Measurements from ENCODE around the gene PEAR1. TPM values are rescaled to one million over a fixed set of nuclear protein-coding genes. Genes with fewer than 3 reads are reported as not detected.

Gene PEAR1
- total RNA-seq, 2 donors from 2014 or later, result 0.09 to 0.53 TPM

- DNase-seq (ENCODE audit: low spot score in 2 of 2) (no peak), ATAC-seq (no peak)
- Mint-ChIP-seq H3K36me3 (no peaks in the 10 kb centered on the region), H3K9me3 (no peaks in the 10 kb centered on the region), H3K27ac (no peak overlapping the region)
These were observed 5.8 kb upstream of the PEAR1 start for GRCh38 chr1:156887734-156888133.

DNA sequence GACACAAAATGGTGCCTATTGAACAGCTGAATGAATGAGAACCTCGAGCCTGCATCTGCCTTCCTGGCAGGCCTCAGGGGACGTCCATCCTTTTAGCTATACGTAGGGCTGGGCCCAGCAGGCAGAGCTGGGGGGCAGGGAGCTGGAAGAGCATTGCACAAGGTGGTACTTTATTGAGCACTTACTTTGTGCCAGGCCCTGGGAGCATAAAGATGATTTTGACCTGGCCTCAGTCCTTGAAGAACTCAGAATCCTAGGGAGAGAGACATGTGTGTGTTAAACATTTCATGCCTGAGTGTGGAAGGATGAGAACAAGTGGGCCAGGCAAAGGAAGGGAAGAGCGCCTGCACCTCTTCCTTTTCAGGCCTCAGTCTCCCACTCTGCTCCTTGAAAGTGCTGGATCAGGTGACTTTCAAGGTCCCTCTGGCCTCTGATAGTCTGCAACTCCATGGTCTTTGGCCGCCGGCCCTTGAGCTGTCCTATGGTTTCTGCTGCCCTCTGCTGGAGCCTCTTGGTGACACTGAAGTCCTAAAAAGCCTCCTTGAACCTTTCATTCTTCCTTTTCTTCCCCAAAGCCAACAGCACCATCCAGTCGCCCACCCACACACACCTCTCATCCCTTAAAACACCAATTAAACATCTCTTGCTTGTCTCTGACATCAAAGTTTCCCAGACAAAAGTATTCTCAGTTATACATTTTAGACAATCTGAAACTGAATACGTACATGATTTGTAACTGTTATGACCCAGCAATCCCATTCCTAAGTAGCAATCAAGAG is 3.5 kb upstream of the PEAR1 start:
- no peaks in the 10 kb centered on the region for H3K36me3 Mint-ChIP-seq
- no peaks in the 10 kb centered on the region for H3K9me3 Mint-ChIP-seq
- ATAC-seq (peak; percentile 26 to 32), DNase-seq (ENCODE audit: low spot score in 2 of 2) (peak in 1 of 2 donors; percentile 73)
- no peak overlapping the region for H3K27ac Mint-ChIP-seq

DNA sequence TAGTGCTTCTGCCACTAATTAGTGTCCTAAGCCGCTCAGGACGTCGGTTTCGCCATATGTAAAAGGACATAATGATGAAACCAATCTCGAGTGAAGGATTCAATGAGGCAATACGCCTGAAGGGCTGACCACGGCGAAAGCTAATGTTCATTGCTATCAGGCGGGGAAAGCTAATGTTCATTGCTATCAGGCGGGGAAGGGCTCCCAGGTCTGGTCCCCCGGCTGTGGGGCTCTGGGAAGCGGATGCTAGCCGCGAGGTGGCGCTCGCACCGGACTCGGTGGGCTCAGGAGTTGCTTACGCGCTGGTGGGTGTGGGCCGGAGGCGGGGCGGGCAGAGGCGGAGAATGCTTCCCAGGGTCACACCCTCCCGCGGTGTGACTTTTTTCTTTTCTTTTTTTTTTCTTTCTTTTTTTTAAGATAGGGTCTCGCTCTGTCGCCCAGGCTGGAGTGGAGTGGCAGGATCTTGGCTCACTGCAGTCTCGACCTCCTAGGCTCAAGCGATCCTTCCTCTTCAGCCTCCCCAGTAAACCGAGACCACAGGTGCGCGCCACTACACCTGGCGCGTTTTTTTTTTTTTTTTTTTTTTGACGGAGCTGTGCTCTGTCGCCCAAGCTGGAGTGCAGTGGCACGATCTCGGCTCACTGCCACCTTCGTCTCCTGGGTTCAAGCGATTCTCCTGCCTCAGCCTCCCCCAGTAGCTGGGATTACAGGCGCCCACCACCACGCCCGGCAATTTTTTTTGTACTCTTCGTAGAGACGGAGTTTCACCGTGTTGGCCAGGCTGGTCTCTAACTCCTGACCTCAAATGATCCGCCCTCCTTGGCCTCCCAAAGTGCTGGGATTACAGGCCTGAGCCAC is 1.1 kb upstream of the PEAR1 start:
- peak; percentile 79 to 94 for DNase-seq (ENCODE audit: low spot score in 2 of 2)
- Mint-ChIP-seq H3K9me3 (no peaks in the 10 kb centered on the region), H3K36me3 (no peaks in the 10 kb centered on the region), H3K27ac (no peak overlapping the region)
- ATAC-seq, result peak; percentile 96 to 99

- Mint-ChIP-seq H3K36me3 (no peaks in the 10 kb centered on the region), H3K27ac (no peak overlapping the region), H3K9me3 (no peaks in the 10 kb centered on the region)
- ATAC-seq, result no peak
- DNase-seq (ENCODE audit: low spot score in 2 of 2), result no peak
These were observed 483 bp downstream of the PEAR1 start for GRCh38 chr1:156894001-156894400.

- Mint-ChIP-seq H3K36me3 (no peaks in the 10 kb centered on the region), H3K27ac (no peak overlapping the region), H3K9me3 (no peaks in the 10 kb centered on the region)
- DNase-seq (ENCODE audit: low spot score in 2 of 2) (no peak), ATAC-seq (no peak)
These were observed 1.4 kb downstream of the PEAR1 start for GRCh38 chr1:156894711-156895454.

- ATAC-seq (no peak), DNase-seq (ENCODE audit: low spot score in 2 of 2) (no peak)
- no peak overlapping the region for H3K27ac Mint-ChIP-seq
- H3K9me3 Mint-ChIP-seq, result no peaks in the 10 kb centered on the region
- no peaks in the 10 kb centered on the region for H3K36me3 Mint-ChIP-seq
These were observed 1.9 kb downstream of the PEAR1 start for GRCh38 chr1:156895455-156895812.

DNA sequence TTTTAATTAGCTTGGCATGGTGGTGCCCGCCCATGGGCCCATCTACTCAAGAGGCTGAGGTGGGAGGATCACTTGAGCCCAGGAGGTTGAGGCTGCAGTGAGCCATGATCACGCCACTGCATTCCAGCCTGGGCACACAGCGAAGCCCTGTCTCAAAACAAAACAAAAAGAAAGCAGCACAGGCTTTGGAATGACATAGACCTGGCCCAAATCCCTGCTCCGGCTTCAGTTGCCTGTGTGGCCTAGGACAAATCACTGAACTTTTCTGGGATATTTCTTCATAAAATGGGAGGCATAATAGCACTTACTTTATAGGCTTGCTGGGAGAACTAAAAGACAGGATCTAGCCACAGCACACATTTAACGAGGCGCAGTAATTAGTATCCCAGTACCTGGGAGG is 2.4 kb downstream of the PEAR1 start:
- no peak for ATAC-seq
- Mint-ChIP-seq H3K36me3 (no peaks in the 10 kb centered on the region), H3K27ac (no peak overlapping the region), H3K9me3 (no peaks in the 10 kb centered on the region)
- no peak for DNase-seq (ENCODE audit: low spot score in 2 of 2)

DNA sequence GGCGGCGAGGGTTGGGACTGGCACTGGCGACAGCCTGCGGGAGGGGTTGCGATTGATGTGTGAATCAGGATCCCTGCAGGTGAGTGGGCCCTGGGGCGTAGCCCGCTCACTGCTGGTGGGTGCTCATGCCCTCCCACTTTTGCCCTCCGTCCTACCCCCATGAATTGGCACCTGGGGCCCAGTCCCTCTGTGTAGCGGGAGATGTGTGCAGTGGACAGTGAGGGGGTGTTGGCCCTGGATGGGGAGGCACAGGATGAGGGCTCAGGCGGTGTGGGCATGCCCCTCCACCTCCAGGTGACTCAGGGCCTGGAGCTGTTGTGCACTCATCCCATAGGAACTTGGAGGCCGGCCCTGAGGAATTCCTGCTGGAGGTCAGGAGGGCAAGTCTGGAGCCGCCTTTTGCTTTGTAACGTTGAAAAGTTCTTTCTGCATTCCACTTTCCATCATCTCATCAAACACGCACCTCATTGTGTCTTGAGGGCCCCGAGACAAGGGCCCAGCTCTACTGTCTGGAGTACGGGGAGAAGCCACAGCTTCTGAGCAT is 3.0 kb downstream of the PEAR1 start:
- ATAC-seq, result no peak
- H3K27ac Mint-ChIP-seq, result no peak overlapping the region
- no peaks in the 10 kb centered on the region for H3K36me3 Mint-ChIP-seq

GRCh38 chr1:156897078-156897825 is 3.7 kb downstream of the PEAR1 start:
- Mint-ChIP-seq H3K27ac (no peak overlapping the region), H3K9me3 (no peaks in the 10 kb centered on the region), H3K36me3 (no peaks in the 10 kb centered on the region)
- ATAC-seq (no peak), DNase-seq (ENCODE audit: low spot score in 2 of 2) (no peak)

More for the DNA sequence above, 3.0 kb downstream of the PEAR1 start:
- DNase-seq (ENCODE audit: low spot score in 2 of 2), result no peak
- no peaks in the 10 kb centered on the region for H3K9me3 Mint-ChIP-seq

DNA sequence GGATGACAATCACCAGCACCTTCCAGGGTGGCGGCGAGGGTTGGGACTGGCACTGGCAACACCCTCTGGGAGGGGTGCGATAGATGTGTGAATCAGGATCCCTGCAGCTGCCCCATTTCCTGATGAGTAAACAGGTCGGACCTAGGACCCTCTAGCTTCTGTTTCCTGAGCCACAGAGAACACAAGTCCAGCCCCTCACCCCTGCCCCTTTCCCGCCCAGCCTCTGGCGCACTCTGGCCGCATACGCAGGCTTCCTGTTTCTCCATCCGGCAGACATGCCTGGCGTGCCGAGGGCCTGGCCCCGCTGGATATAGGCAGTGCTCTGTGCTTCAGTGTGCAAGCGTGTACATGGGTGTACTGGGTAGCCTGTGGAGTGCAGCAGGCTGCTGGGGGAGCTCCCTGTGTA is 4.6 kb downstream of the PEAR1 start:
- H3K27ac Mint-ChIP-seq, result no peak overlapping the region
- DNase-seq (ENCODE audit: low spot score in 2 of 2) (no peak), ATAC-seq (peak in 1 of 2 donors; percentile 44)
- no peaks in the 10 kb centered on the region for H3K9me3 Mint-ChIP-seq
- no peaks in the 10 kb centered on the region for H3K36me3 Mint-ChIP-seq

GRCh38 chr1:156898971-156899664 is 5.6 kb downstream of the PEAR1 start:
- Mint-ChIP-seq H3K9me3 (no peaks in the 10 kb centered on the region), H3K27ac (no peak overlapping the region), H3K36me3 (no peaks in the 10 kb centered on the region)
- no peak for DNase-seq (ENCODE audit: low spot score in 2 of 2)
- no peak for ATAC-seq

- no peaks in the 10 kb centered on the region for H3K9me3 Mint-ChIP-seq
- DNase-seq (ENCODE audit: low spot score in 2 of 2) (no peak), ATAC-seq (no peak)
- no peaks in the 10 kb centered on the region for H3K36me3 Mint-ChIP-seq
- H3K27ac Mint-ChIP-seq, result no peak overlapping the region
These were observed 6.6 kb downstream of the PEAR1 start for GRCh38 chr1:156899956-156900718.

DNA sequence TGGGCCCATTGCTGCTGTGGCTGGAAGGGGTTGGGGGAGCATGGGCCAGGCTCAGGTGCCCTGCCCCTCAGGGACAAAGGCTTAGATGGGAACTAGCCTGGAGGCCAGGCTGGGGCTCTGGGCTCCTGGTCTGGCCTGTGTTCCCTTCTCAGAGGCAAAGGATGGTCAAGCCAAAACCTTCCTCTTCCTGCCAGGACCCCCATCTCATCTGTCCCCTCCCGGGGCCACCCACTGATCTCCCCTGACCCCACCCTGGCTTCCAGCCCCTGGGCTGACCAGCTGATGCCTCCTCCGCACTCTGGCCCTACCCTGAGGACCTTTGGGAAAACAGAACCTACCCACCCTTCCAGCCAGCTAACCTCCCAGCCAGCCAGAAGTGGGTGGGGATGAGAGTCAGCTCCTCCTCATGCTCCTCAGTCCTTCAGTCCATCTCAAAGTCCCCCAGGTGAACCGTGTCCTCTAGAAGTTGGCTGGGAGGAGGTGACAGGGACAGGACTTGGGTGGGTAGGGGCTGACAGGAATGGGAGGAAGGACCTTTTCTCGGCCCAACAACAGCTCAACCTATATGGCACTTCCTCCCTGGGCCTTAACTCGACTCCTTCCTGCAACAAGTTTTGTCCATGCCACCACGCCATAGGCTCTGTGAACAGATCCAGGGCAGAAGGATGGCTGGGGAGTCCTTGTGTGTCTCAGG is 7.5 kb downstream of the PEAR1 start:
- Mint-ChIP-seq H3K27ac (no peak overlapping the region), H3K36me3 (no peaks in the 10 kb centered on the region), H3K9me3 (no peaks in the 10 kb centered on the region)
- no peak for ATAC-seq
- no peak for DNase-seq (ENCODE audit: low spot score in 2 of 2)

- DNase-seq (ENCODE audit: low spot score in 2 of 2), result no peak
- Mint-ChIP-seq H3K27ac (no peak overlapping the region), H3K36me3 (no peaks in the 10 kb centered on the region), H3K9me3 (no peaks in the 10 kb centered on the region)
- ATAC-seq, result no peak
These were observed 8.0 kb downstream of the PEAR1 start for GRCh38 chr1:156901590-156901900.
